Measurements from ENCODE around the gene SLC24A3. TPM values are rescaled to one million over a fixed set of nuclear protein-coding genes. Genes with fewer than 3 reads are reported as not detected.

SLC24A3 gene
- total and polyA plus RNA-seq, 2 experiments from 2014 or later, result 0.81 to 2.5 TPM

DNA sequence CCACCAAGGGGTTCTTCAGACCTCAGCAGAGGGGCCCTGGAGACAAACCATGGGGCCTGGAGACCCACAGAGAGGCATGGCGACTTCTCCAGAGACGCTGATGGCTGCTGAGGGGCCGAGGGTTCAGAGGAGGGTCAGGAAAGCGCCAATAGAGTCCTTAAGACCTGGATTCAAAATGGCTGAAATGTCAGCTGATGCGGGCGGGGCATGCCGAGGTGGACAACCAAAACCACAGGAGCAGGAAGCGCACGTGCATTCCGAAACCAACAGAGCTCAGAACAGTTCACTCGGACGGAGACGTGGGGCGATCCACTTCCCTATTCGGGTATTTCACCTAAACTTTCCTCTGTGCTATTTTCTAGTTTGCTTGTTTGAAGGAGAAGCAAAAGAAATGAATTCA, 445.7 kb downstream of the SLC24A3 start:
- no peak for TF ChIP-seq EZH2phosphoT487 (IDR thresholded peaks at IDR 0.05; ENCODE audit: unreplicated experiment)
- no peak for TF ChIP-seq CTCF (conservative IDR thresholded peaks at IDR 0.05; ENCODE audit: low read depth in 2 of 2)
- TF ChIP-seq ZNF114 (CRISPR knock-in tag; IDR thresholded peaks at IDR 0.05), result no peak
- no peak for TF ChIP-seq ZNF462 (CRISPR knock-in tag; IDR thresholded peaks at IDR 0.05)
- TF ChIP-seq STAT1 (IDR thresholded peaks at IDR 0.05; ENCODE audit: unreplicated experiment), result no peak
- TF ChIP-seq EZH2 (IDR thresholded peaks at IDR 0.05; ENCODE audit: low read depth, unreplicated experiment), result no peak
- TF ChIP-seq, protein P1, sequence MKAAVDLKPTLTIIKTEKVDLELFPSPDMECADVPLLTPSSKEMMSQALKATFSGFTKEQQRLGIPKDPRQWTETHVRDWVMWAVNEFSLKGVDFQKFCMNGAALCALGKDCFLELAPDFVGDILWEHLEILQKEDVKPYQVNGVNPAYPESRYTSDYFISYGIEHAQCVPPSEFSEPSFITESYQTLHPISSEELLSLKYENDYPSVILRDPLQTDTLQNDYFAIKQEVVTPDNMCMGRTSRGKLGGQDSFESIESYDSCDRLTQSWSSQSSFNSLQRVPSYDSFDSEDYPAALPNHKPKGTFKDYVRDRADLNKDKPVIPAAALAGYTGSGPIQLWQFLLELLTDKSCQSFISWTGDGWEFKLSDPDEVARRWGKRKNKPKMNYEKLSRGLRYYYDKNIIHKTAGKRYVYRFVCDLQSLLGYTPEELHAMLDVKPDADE (IDR thresholded peaks at IDR 0.05), result no peak
- no peak for TF ChIP-seq CREB1 (CRISPR knock-in tag; IDR thresholded peaks at IDR 0.05; ENCODE audit: low read depth)
- no peak for TF ChIP-seq ZNF331 (CRISPR knock-in tag; IDR thresholded peaks at IDR 0.05; ENCODE audit: low read depth)
- no peak for TF ChIP-seq JUNB (IDR thresholded peaks at IDR 0.05; ENCODE audit: unreplicated experiment)
- peaks cover 9% of the 10 kb centered on the region; the same call in 1 of the 2 replicates for H3K4me1 ChIP-seq (ENCODE audit: insufficient read depth)
- H3K27ac Mint-ChIP-seq, result no peak overlapping the region

More for the DNA sequence above, 445.7 kb downstream of the SLC24A3 start:
- Histone ChIP-seq H3K4me2 (no peak overlapping the region), H3F3A (replicated peaks; ENCODE audit: low read depth) (no peaks in the 10 kb centered on the region), H3K27ac (ENCODE audit: low read depth) (no peak overlapping the region), H3K79me2 (replicated peaks; ENCODE audit: insufficient read depth) (no peaks in the 10 kb centered on the region), H3K4me3 (no peak overlapping the region), H3K36me3 (ENCODE audit: insufficient read depth) (no peaks in the 10 kb centered on the region), H3K27me3 (ENCODE audit: insufficient read depth) (no peaks in the 10 kb centered on the region), H4K20me1 (replicated peaks; ENCODE audit: insufficient read depth) (no peaks in the 10 kb centered on the region), H3K9me2 (ENCODE audit: insufficient read depth) (no peaks in the 10 kb centered on the region), H2AFZ (no peak overlapping the region)
- Mint-ChIP-seq H3K4me3 (no peak overlapping the region), H3K9me3 (no peaks in the 10 kb centered on the region), H3K4me1 (peaks cover 23% of the 10 kb centered on the region), H3K36me3 (ENCODE audit: low read depth) (no peaks in the 10 kb centered on the region; the same call in 2 of the 3 replicates), H3K27me3 (ENCODE audit: insufficient read depth, low read depth, poor library complexity) (no peaks in the 10 kb centered on the region)
- DNase-seq (ENCODE audit: low spot score), result no peak
- ATAC-seq, result no peak
